Large intestine (tissue), 3 donors: ENCODE results near the gene GUCD1. TPM values are rescaled to one million over a fixed set of nuclear protein-coding genes. Genes with fewer than 3 reads are reported as not detected.

Experiments
- DNase-seq, 2 donors: peaks; one replicate each; pipeline versions ENCODE4 v3.0.0 to v3.0.0-alpha.2; 2013
- H3K27ac ChIP-seq: one replicate; pipeline ENCODE4 v1.5.1; 2013; ENCODE audit warnings: low read length
- H3K27me3 ChIP-seq: 2 replicates; pipeline ENCODE4 v1.6.1; 2013; ENCODE audit warnings: low read length; ENCODE audit not compliant: control insufficient read depth, insufficient read depth
- H3K36me3 ChIP-seq: 2 replicates; pipeline ENCODE4 v1.6.1; 2013; ENCODE audit warnings: low read length; ENCODE audit not compliant: control insufficient read depth, insufficient read depth
- H3K4me1 ChIP-seq: one replicate; pipeline ENCODE4 v1.6.1; 2013; ENCODE audit warnings: low read length; ENCODE audit not compliant: control insufficient read depth, insufficient read depth
- H3K4me3 ChIP-seq: one replicate; pipeline ENCODE4 v1.5.1; 2013; ENCODE audit warnings: low read length
- H3K9me3 ChIP-seq: one replicate; pipeline ENCODE4 v1.6.1; 2013; ENCODE audit warnings: mild to moderate bottlenecking, low read depth, low read length, moderate library complexity; ENCODE audit not compliant: control insufficient read depth
- WGBS: methylation state at CpG from one replicate; pipeline ENCODE4 v1.1.5; 2013; ENCODE audit warnings: low lambda C conversion rate; ENCODE audit not compliant: insufficient coverage; 5-methylcytosine and 5-hydroxymethylcytosine counted together
- polyA plus RNA-seq: library from polyadenylated mRNA; unstranded; fragments of 120-200 nt; gene quantifications from one replicate; pipeline ENCODE4 v1.2.1, GENCODE V29; 2013

The GUCD1 gene
- polyA plus RNA-seq, 1 donor, result 140 TPM

GRCh38 chr22:24590596-24591173, 35.7 kb upstream of the GUCD1 start:
- H3K4me3 ChIP-seq, result no peak overlapping the region
- peaks cover 23% of the 10 kb centered on the region for H3K4me1 ChIP-seq
- no peak for DNase-seq
- peaks cover 35% of the 10 kb centered on the region for H3K36me3 ChIP-seq
- WGBS, result no CpG with 5 or more reads among the region's 12 CpGs
- H3K27me3 ChIP-seq, result no peaks in the 10 kb centered on the region
- H3K9me3 ChIP-seq, result no peaks in the 10 kb centered on the region
- H3K27ac ChIP-seq, result no peak overlapping the region

GRCh38 chr22:24589518-24590030, 34.6 kb upstream of the GUCD1 start:
- no peak overlapping the region for H3K27ac ChIP-seq
- peaks cover 42% of the 10 kb centered on the region for H3K36me3 ChIP-seq
- no CpG with 5 or more reads among the region's 7 CpGs for WGBS

GRCh38 chr22:24588757-24589481, 34.0 kb upstream of the GUCD1 start:
- WGBS, result no CpG with 5 or more reads among the region's 21 CpGs
- Histone ChIP-seq H3K27me3 (no peaks in the 10 kb centered on the region), H3K9me3 (no peaks in the 10 kb centered on the region), H3K4me3 (no peak overlapping the region), H3K27ac (no peak overlapping the region), H3K36me3 (peaks cover 42% of the 10 kb centered on the region), H3K4me1 (peaks cover 15% of the 10 kb centered on the region)
- no peak for DNase-seq

More at GRCh38 chr22:24589518-24590030, 34.6 kb upstream of the GUCD1 start:
- no peak for DNase-seq
- H3K9me3 ChIP-seq, result no peaks in the 10 kb centered on the region
- no peak overlapping the region for H3K4me3 ChIP-seq
- H3K4me1 ChIP-seq, result peaks cover 20% of the 10 kb centered on the region
- no peaks in the 10 kb centered on the region for H3K27me3 ChIP-seq

GRCh38 chr22:24588381-24588756, 33.4 kb upstream of the GUCD1 start:
- no peak overlapping the region for H3K4me3 ChIP-seq
- peaks cover 12% of the 10 kb centered on the region for H3K4me1 ChIP-seq
- no peaks in the 10 kb centered on the region for H3K27me3 ChIP-seq
- WGBS, result no CpG with 5 or more reads among the region's 13 CpGs
- peaks cover 42% of the 10 kb centered on the region for H3K36me3 ChIP-seq
- H3K9me3 ChIP-seq, result no peaks in the 10 kb centered on the region
- H3K27ac ChIP-seq, result no peak overlapping the region
- no peak for DNase-seq

- Histone ChIP-seq H3K27ac (no peak overlapping the region), H3K9me3 (no peaks in the 10 kb centered on the region), H3K4me3 (no peak overlapping the region), H3K27me3 (no peaks in the 10 kb centered on the region), H3K36me3 (peaks cover 42% of the 10 kb centered on the region), H3K4me1 (peaks cover 13% of the 10 kb centered on the region)
- DNase-seq, result no peak
- WGBS, result no CpG with 5 or more reads among the region's 8 CpGs
These were observed 33.0 kb upstream of the GUCD1 start for GRCh38 chr22:24587948-24588347.

- peaks cover 42% of the 10 kb centered on the region for H3K36me3 ChIP-seq
- WGBS, result no CpG with 5 or more reads among the region's 5 CpGs
- no peaks in the 10 kb centered on the region for H3K27me3 ChIP-seq
- H3K4me3 ChIP-seq, result no peak overlapping the region
- peaks cover 13% of the 10 kb centered on the region for H3K4me1 ChIP-seq
- H3K9me3 ChIP-seq, result no peaks in the 10 kb centered on the region
- DNase-seq, result no peak
- H3K27ac ChIP-seq, result no peak overlapping the region
These were observed 32.3 kb upstream of the GUCD1 start for GRCh38 chr22:24587251-24587650.

- WGBS, result no CpG with 5 or more reads among the region's 24 CpGs
- H3K4me3 ChIP-seq, result no peak overlapping the region
- H3K27me3 ChIP-seq, result no peaks in the 10 kb centered on the region
- no peak overlapping the region for H3K27ac ChIP-seq
- peaks cover 6% of the 10 kb centered on the region for H3K4me1 ChIP-seq
- DNase-seq, result no peak
- H3K9me3 ChIP-seq, result no peaks in the 10 kb centered on the region
- H3K36me3 ChIP-seq, result peaks cover 42% of the 10 kb centered on the region
These were observed 31.1 kb upstream of the GUCD1 start for GRCh38 chr22:24585927-24586546.

- no peak for DNase-seq
- Histone ChIP-seq H3K27me3 (no peaks in the 10 kb centered on the region), H3K27ac (no peak overlapping the region), H3K4me1 (peaks cover 6% of the 10 kb centered on the region), H3K36me3 (peaks cover 42% of the 10 kb centered on the region), H3K9me3 (no peaks in the 10 kb centered on the region), H3K4me3 (no peak overlapping the region)
- no CpG with 5 or more reads among the region's 3 CpGs for WGBS
These were observed 30.5 kb upstream of the GUCD1 start for GRCh38 chr22:24585461-24585860.

- DNase-seq, result no peak
- peaks cover 9% of the 10 kb centered on the region for H3K4me1 ChIP-seq
- no CpG with 5 or more reads among the region's 10 CpGs for WGBS
- no peaks in the 10 kb centered on the region for H3K9me3 ChIP-seq
- H3K4me3 ChIP-seq, result no peak overlapping the region
- no peaks in the 10 kb centered on the region for H3K27me3 ChIP-seq
- no peak overlapping the region for H3K27ac ChIP-seq
- peaks cover 42% of the 10 kb centered on the region for H3K36me3 ChIP-seq
These were observed 30.0 kb upstream of the GUCD1 start for GRCh38 chr22:24584871-24585411.

GRCh38 chr22:24584166-24584790, 29.3 kb upstream of the GUCD1 start:
- no CpG with 5 or more reads among the region's 5 CpGs for WGBS
- H3K27me3 ChIP-seq, result no peaks in the 10 kb centered on the region
- DNase-seq, result no peak
- H3K9me3 ChIP-seq, result no peaks in the 10 kb centered on the region
- peaks cover 14% of the 10 kb centered on the region for H3K4me1 ChIP-seq
- peaks cover 37% of the 10 kb centered on the region for H3K36me3 ChIP-seq
- H3K4me3 ChIP-seq, result no peak overlapping the region
- no peak overlapping the region for H3K27ac ChIP-seq
